Activated T-cell treated with anti-CD3 and anti-CD28 coated beads, Interleukin-2, amount 50 U/mL, for 48 hours (primary cell): ENCODE data around the gene IGFL2.
"Not testable (repeated sequence)": the region's sequence is repeated elsewhere in the genome, so short reads cannot be mapped to it uniquely, and the experiment has no call there.

Source experiments
- DNase-seq, 2 experiments: peaks; one replicate each; pipeline ENCODE4 v3.0.0-alpha.2; 2020

IGFL2 gene

GRCh38 chr19:46144756-46145155, 3.3 kb upstream of the IGFL2 start:
- no peak for DNase-seq

GRCh38 chr19:46147166-46147740, 785 bp upstream of the IGFL2 start:
- no peak for DNase-seq

GRCh38 chr19:46150606-46151005, 2.6 kb downstream of the IGFL2 start:
- no peak for DNase-seq

DNA sequence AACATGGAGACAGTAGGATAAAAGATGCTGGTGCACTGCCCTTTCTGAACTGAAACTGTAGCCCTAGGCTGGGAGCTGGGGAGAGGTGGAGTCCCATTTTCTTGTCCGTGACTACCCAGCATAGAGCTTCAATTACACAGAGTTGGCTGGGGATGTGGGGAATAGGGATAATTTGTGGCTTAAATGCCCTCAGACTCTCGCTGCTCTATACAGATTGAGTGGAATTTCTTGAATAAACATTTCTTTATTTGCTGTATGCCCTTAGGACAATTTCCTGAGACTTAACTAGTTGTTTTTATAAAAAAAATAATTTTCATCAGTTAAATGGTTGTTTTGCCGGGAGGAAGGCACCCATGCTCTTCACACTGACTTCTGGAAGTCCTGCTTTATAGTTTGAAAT, 7.2 kb downstream of the IGFL2 start:
- DNase-seq, result no peak

GRCh38 chr19:46159418-46160232, 11.6 kb downstream of the IGFL2 start:
- DNase-seq, result no peak

DNA sequence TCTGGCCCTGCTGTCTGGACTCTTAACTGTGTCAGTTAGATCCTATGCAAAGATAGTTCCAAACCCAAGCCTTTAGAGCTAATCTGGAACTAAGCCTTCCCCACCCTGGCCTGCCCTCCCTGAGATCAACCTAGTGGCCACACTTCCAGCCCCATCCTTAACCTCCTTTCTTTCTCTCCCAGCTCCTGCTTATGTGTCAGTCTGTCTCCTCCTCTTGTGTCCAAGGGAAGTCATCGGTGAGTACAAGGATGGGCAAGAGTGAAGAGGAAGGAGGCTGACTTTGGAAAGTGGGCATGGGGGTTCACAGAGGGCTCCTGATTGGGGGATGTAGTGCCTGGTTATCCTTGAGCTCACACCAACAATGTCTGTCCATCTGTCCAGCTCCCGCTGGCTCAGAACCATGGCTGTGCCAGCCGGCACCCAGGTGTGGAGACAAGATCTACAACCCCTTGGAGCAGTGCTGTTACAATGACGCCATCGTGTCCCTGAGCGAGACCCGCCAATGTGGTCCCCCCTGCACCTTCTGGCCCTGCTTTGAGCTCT, 12.3 kb downstream of the IGFL2 start:
- no peak for DNase-seq

DNA sequence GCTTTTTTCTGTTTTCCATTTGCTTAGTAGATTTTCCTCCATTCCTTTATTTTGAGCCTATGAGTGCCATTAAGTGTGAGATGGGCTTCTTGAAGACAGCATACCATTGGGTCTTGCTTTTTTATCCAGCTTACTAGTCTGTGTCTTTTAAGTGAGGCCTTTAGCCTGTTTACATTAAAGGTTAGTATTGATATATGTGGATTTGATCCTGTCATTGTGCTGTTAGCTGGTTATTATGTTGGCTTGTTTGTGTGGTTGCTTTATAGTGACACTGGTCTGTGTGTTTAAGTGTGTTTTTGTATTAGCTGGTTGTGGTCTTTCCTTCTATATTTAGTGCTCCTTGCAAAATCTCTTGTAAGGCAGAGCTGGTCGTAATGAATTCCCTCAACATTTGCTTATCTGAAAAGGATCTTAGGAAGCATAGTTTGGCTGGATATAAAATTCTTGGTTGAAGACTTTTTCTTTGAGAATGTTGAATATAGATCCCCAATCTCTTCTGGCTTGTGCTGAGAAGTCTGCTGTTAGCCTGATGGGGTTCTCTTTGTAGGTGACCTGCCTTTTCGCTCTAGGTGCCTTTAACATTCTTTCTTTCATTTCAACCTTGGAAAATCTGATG, 13.7 kb downstream of the IGFL2 start:
- not testable (repeated sequence) for DNase-seq

GRCh38 chr19:46162731-46163130, 14.7 kb downstream of the IGFL2 start:
- no peak for DNase-seq

DNA sequence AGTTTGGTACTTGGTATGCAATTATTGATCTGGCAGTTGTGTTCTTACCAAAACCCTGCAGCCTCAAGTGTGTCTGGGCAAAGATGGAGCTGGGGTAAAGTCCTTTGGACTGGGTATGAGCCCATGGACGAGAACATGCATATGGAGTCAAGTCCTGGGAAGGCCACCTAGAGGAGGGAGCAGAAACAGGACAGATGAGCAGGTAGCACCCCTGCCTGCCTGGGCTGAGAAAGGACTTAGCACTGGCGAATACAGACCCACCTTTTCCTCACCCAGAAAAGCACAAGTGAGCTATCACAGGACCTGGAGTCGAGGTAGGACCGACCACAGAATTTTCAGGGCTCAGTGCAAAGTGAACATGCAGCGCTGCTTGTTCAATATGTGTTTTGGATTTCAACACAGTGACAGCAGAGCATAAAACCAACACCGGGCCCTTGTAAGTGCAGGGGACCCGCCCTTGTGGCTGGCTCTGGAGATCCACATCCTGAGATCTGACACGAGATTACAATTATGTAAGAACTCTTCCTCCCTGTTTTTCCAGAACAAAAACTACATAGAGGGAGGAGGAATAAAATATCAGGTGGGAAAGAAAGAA, 25.9 kb downstream of the IGFL2 start:
- no peak for DNase-seq

- DNase-seq, result no peak
These were observed 28.2 kb downstream of the IGFL2 start for GRCh38 chr19:46176116-46176860.

GRCh38 chr19:46179076-46179759, 31.2 kb downstream of the IGFL2 start:
- no peak for DNase-seq

GRCh38 chr19:46180701-46181387, 32.8 kb downstream of the IGFL2 start:
- no peak for DNase-seq

DNA sequence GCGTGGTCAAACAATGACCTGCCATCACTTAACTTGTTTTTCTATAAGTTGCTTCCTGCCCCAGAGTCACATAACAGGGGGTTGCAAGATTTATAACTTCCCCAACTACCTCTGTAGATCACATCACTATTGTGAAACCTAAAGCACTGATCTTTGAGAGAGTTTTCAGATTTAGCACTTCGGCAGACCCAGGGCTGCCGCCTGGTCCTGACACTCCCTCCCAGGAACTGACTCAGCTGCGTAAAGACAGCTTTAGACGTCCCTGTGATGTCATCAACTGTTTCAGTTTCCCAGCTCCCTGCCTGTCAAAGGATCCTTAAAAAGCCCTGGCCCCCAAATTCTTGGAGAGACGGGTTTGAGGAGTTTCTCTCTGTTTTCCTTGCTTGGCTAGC, 33.3 kb downstream of the IGFL2 start:
- DNase-seq, result peak; percentile 28 to 38

- DNase-seq, result no peak
These were observed 34.4 kb downstream of the IGFL2 start for GRCh38 chr19:46182476-46182875.

DNA sequence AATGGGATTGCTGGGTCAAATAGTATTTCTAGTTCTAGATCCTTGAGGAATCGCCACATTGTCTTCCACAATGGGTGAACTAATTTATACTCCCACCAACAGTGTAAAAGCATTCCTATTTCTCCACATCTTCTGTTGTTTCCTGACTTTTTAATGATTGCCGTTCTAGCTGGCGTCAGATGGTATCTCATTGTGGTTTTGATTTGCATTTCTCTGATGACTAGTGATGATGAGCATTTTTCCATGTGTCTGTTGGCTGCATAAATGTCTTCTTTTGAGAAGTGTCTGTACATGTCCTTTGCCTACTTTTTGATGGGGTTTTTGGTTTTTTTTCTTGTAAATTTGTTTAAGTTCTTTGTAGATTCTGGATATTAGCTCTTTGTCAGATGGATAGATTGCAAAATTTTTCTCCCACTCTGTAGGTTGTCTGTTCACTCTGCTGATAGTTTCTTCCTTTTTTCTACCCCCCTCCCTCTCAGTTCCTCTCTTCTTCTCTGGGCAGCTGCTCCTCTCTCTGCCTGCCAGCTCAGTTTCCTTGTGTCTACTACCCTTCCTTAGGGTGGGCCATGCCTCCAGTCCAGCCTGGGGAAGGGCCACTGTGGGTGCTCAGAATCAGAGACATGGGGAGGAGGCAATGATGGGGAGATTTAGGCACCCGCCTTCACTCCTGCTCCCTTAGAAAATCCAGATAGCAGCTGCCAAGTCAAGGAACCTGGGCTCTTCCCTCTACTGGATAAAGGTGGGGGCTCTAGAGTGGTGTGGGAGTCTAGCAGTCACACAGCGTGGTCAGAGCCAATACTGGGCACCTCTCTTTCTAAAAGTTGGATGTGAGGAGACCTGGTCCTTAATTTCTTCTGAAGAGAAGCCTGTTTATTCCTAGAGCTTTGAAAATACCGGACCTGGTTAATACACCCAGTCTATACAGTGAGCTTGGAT, 37.0 kb downstream of the IGFL2 start:
- not testable (repeated sequence) for DNase-seq

DNA sequence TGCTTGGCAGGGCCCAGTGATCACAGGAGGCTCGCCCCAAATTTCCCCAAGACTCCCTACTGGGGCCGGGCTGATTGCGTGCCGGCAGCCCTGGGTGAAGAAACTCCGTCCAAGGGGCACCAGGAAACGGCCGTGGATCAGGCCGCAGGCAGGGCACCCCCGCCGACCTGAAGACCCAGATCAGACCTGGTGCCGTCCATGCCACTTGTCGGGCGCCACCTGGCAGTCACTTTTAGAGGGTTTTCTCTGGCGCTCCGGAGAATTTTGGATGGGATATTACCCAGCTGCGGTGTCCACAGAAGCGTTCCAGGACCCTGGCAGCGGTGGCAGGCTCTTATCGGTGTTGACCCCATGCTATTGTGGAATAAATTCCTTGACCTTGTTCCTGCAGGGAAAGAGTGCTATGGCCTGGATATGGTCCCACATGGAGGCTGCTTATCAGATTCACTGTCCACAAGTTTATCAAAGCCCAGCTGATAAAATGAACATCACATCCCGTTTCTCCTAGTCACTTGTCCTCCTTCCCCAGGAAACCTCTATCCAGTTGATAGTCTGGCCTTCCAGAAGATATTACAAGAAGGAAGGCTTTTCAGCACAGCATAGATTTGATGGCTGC, 38.2 kb downstream of the IGFL2 start:
- DNase-seq, result no peak

- DNase-seq, result no peak
These were observed 38.7 kb downstream of the IGFL2 start for GRCh38 chr19:46186717-46187101.

GRCh38 chr19:46189971-46190888, 42.2 kb downstream of the IGFL2 start:
- DNase-seq, result no peak

GRCh38 chr19:46191356-46191755, 43.3 kb downstream of the IGFL2 start:
- no peak for DNase-seq
